ENCODE results near the gene RCSD1.

The RCSD1 gene

DNA sequence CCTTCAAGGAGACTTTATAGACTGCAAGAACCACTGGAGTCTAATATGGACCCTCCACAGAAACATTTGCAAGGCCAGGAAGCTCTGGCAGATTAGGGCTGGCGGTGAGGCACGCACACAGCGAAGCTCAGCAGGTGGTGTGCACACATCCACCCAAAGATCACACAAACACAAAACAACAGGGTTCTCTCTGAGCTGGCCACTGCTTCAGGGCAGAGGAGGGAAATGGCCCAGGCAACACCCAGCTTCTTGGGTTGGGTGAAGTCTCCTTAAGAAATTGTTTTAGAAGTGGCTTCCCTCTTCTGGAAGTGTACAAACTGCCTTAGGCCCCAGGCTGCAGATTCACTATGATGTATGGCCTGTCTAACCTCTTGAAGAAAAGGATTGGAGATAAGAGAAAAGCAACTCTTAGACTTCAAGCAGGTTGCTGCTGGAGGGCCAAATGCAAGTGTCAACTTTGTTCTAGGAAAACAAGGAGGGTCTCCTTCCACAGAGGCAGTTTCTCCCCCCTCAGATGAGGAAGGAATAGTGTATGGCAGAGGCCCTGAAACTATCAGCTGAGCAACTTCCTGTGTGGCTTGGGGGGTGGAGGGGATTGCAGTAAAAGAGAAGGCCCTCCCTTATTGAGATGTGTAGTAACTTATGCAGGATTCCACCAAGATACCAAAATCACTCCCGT lies 2.0 kb downstream of the RCSD1 start:
- ATAC-seq, result no peak

DNA sequence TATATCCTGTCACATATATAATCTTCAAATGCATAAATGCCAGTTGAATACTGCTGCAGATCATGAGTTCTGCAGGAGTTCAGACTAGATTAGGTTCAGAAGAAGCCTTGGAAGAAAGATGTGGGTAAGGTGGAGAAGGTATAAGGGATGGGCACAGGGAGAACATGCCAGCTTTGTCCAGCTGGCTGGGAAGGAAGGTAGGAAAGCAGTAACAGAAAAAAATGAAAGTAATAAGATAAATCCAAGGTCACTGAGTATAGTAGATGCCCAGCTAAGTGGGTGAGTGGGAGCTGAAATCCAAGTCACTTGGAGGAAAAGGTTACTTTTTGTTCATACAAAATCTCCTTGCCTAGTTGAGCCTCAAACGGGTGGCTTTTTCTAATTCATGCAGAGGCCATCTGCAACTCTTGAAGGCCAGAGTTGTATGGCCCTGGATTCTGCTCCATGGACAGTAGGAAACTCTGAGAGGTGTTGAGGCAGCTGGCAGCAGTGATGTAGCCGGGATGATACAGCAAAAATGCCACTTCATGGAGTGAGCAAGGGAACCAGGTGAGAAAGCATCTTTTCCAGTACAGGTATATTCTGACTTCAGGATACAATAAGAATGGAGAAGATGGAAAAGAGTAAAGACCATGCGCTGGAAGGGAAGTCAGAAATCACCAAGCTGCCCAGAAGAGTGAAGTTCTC lies 3.4 kb downstream of the RCSD1 start:
- TF ChIP-seq ZFP3 (CRISPR knock-in tag; IDR thresholded peaks at IDR 0.05) (no peak), ZC3H10 (CRISPR knock-in tag; IDR thresholded peaks at IDR 0.05) (no peak), OSR1 (CRISPR knock-in tag; IDR thresholded peaks at IDR 0.05) (no peak), TCF4 (CRISPR knock-in tag; IDR thresholded peaks at IDR 0.05; ENCODE audit: borderline replicate concordance) (no peak), ZNF8 (CRISPR knock-in tag; IDR thresholded peaks at IDR 0.05) (no peak), RARB (CRISPR knock-in tag; IDR thresholded peaks at IDR 0.05) (no peak), ZNF565 (CRISPR knock-in tag; conservative IDR thresholded peaks at IDR 0.05; ENCODE audit: low read depth) (no peak), ARNTL (CRISPR knock-in tag; IDR thresholded peaks at IDR 0.05; ENCODE audit: borderline replicate concordance, low read depth) (no peak), PATZ1 (CRISPR knock-in tag; IDR thresholded peaks at IDR 0.05; ENCODE audit: borderline replicate concordance) (no peak), PPARA (CRISPR knock-in tag; IDR thresholded peaks at IDR 0.05; ENCODE audit: borderline replicate concordance) (no peak), TSHZ2 (CRISPR knock-in tag; IDR thresholded peaks at IDR 0.05) (no peak), ZNF70 (CRISPR knock-in tag; IDR thresholded peaks at IDR 0.05) (no peak), BACH2 (CRISPR knock-in tag; IDR thresholded peaks at IDR 0.05; ENCODE audit: borderline replicate concordance) (no peak), SNAI2 (CRISPR knock-in tag; IDR thresholded peaks at IDR 0.05) (no peak), TOX (CRISPR knock-in tag; IDR thresholded peaks at IDR 0.05; ENCODE audit: borderline replicate concordance) (no peak)
- no peak for ATAC-seq

More for the DNA sequence above, 2.0 kb downstream of the RCSD1 start:
- TF ChIP-seq TCF4 (CRISPR knock-in tag; IDR thresholded peaks at IDR 0.05; ENCODE audit: borderline replicate concordance) (no peak), PATZ1 (CRISPR knock-in tag; IDR thresholded peaks at IDR 0.05; ENCODE audit: borderline replicate concordance) (no peak), ZNF565 (CRISPR knock-in tag; conservative IDR thresholded peaks at IDR 0.05; ENCODE audit: low read depth) (no peak), ZC3H10 (CRISPR knock-in tag; IDR thresholded peaks at IDR 0.05) (no peak), ZNF70 (CRISPR knock-in tag; IDR thresholded peaks at IDR 0.05) (no peak), TSHZ2 (CRISPR knock-in tag; IDR thresholded peaks at IDR 0.05) (no peak), TOX (CRISPR knock-in tag; IDR thresholded peaks at IDR 0.05; ENCODE audit: borderline replicate concordance) (no peak), OSR1 (CRISPR knock-in tag; IDR thresholded peaks at IDR 0.05) (no peak)
- TF ChIP-seq, protein P1, sequence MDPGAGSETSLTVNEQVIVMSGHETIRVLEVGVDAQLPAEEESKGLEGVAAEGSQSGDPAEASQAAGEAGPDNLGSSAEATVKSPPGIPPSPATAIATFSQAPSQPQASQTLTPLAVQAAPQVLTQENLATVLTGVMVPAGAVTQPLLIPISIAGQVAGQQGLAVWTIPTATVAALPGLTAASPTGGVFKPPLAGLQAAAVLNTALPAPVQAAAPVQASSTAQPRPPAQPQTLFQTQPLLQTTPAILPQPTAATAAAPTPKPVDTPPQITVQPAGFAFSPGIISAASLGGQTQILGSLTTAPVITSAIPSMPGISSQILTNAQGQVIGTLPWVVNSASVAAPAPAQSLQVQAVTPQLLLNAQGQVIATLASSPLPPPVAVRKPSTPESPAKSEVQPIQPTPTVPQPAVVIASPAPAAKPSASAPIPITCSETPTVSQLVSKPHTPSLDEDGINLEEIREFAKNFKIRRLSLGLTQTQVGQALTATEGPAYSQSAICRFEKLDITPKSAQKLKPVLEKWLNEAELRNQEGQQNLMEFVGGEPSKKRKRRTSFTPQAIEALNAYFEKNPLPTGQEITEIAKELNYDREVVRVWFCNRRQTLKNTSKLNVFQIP (CRISPR knock-in tag; IDR thresholded peaks at IDR 0.05; ENCODE audit: borderline replicate concordance, low read depth), result no peak

All from SK-N-SH treated with all-trans-retinoic acid at 6 μM for 48 hours (cell line).